ENCODE measurements around the gene DRAP1.

- TF ChIP-seq HDAC2 (IDR thresholded peaks at IDR 0.05) = no peak
- TF ChIP-seq POLR2A (IDR thresholded peaks at IDR 0.05; ENCODE audit: low read length) = no peak
- TF ChIP-seq CTCF (IDR thresholded peaks at IDR 0.05) = no peak
- TF ChIP-seq EP300 (IDR thresholded peaks at IDR 0.05) = no peak
- no peak for TF ChIP-seq JUNB (IDR thresholded peaks at IDR 0.05)
- no peak for TF ChIP-seq PHF8 (IDR thresholded peaks at IDR 0.05; ENCODE audit: borderline replicate concordance, low read depth)
- no peak for TF ChIP-seq CEBPB (IDR thresholded peaks at IDR 0.05)
- no peak for TF ChIP-seq REST (IDR thresholded peaks at IDR 0.05)
- no peak for TF ChIP-seq HOXB13 (CRISPR knock-in tag; IDR thresholded peaks at IDR 0.05; ENCODE audit: low read depth)
These were observed 48.2 kb upstream of the DRAP1 start for GRCh38 chr11:65870706-65871681.

Data from A549 (cell line).